GM12873 (cell line): Measurements from ENCODE around the gene ST6GAL1.

ENCODE experiments used
- TF ChIP-seq, protein P1 (sequence below): IDR thresholded peaks from 2 replicates; pipeline ENCODE4 v1.5.1; 2012; ENCODE audit warnings: low read depth, mild to moderate bottlenecking, moderate library complexity, low read length, control low read depth; ENCODE audit not compliant: insufficient read depth; ENCODE audit errors: missing control alignments

ST6GAL1 gene

DNA sequence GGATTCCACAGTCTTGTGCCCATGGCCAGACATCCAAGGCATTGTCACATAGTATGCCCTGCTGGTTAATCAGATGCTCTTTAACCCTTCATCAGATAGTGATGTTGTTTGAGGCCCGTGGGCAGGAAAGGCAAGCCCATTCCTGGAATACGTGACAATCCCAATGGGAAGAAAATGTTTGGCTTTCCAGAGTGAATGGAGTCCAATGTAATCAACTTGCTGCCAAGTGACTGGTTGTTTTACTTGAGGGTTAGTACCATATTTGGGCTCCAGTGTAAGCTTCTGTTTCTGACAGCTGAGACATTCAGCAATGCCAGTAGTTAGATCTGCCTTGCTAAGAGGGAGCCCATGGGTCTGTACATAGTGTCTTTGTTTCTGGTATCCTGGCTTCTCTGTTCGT lies 177.7 kb downstream of the ST6GAL1 start:
- TF ChIP-seq, protein P1, sequence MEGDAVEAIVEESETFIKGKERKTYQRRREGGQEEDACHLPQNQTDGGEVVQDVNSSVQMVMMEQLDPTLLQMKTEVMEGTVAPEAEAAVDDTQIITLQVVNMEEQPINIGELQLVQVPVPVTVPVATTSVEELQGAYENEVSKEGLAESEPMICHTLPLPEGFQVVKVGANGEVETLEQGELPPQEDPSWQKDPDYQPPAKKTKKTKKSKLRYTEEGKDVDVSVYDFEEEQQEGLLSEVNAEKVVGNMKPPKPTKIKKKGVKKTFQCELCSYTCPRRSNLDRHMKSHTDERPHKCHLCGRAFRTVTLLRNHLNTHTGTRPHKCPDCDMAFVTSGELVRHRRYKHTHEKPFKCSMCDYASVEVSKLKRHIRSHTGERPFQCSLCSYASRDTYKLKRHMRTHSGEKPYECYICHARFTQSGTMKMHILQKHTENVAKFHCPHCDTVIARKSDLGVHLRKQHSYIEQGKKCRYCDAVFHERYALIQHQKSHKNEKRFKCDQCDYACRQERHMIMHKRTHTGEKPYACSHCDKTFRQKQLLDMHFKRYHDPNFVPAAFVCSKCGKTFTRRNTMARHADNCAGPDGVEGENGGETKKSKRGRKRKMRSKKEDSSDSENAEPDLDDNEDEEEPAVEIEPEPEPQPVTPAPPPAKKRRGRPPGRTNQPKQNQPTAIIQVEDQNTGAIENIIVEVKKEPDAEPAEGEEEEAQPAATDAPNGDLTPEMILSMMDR: no peak

DNA sequence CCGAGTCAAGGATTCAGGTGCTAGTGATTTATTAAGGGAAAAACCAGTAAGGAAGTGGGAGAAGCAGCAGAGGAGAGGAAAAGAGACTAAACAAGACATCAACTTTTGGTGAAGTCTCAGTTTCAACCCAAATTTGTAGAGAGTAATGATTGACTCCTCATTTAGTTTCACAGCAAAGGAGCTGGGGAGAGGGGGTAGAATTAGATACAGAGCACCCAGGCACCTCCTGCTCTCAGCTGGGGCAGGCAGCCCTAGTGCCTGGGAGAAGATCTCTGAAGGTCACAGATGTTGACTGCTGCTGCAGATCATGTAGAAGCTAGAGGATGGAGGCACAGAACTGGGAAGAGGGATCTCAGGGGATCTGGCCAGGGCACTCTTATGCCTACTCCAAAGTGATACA lies 179.8 kb downstream of the ST6GAL1 start:
- TF ChIP-seq, protein P1: no peak

DNA sequence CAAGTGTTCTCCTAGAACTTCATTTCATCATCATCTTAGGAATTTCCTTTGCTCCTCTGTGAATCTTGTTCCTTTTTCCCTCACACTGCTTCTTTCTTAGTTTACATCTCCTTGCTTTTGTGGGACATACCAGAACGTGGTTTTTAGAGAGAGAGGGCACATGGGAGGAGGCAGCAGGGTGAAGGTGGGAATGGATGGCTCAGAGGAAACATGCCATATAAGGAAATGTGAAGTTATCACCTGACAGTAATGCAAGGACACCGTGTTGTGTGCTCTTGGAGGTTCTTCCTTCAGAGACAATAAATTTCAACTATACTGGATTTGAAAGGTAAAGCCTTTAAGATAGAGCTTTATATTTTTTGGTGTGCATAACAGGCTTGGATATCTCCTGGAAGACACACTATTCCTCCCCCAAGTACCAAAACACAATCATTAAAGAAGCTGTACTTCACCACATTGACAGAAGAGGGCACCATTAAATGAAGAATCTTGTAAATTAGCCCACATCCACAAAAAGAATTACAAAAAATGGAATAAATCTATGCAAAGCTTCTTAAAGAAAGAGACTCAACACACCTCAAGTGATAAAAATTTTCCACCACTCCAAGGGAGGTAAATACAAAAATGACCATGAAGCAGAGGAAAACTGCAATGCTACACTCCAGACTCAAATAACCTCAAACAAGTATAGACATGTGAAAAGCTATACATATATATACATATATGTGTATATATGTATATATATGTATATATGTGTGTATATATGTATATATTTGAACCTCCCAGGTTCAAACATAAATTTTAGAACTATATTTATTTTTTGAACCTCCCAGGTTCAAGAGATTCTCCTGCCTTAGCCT lies 182.8 kb downstream of the ST6GAL1 start:
- TF ChIP-seq, protein P1: peak; percentile 55

DNA sequence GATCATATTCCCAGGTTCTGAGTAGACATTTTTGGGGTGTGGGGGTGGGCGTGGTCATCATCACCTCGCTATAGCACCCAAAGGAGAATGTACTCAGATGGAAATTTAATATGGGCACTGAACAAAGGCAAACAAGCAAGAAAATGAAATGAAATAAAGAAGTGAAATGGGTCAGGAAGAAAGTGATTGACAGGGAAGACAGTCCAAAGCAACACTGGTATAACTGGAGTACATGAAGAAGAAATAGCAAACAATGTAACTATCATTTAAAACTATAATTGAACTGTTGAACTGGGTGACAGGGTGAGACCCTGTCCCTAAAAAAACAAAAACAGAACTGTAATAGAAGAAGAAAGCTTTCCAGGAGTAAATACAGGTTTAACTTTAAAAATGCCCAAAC lies 184.2 kb downstream of the ST6GAL1 start:
- TF ChIP-seq, protein P1: no peak

DNA sequence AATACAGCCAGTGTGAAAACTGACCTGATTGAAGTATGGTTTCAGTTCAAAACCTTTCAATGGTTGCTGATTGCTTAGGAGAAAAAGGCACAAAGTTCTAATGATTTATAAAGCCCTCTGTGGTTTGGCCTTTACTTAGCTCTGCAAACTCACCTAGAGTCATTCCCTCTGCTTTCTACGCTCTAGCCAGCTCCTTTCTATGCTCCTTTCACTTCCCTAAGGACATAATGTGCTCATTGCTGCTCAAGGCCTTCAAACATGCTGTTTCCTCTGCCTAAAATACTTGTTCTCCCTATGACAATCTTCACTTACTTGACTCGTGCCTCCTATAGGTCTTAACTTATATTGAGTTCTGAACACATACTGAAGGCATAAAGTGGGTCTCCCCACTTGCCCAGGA lies 190.0 kb downstream of the ST6GAL1 start:
- TF ChIP-seq, protein P1: no peak

DNA sequence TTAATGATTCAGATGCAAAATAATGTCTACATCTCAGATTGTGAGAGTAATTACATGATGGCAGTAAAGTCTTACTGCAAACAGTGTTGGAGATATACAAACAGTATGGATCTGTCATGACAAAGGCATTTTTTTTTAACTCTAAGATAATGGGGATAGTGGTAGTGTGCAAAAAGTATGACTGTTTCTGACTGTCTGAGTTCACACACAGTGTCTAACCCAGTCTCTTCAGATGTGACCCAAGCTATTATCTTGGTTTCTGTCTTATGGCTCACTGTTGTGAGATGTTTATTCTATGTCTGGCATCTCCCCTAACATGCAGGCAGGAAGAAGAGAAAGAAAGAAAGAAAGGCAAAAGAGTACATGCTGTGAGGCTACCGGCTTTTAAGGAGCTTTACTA lies 191.9 kb downstream of the ST6GAL1 start:
- TF ChIP-seq, protein P1: no peak

DNA sequence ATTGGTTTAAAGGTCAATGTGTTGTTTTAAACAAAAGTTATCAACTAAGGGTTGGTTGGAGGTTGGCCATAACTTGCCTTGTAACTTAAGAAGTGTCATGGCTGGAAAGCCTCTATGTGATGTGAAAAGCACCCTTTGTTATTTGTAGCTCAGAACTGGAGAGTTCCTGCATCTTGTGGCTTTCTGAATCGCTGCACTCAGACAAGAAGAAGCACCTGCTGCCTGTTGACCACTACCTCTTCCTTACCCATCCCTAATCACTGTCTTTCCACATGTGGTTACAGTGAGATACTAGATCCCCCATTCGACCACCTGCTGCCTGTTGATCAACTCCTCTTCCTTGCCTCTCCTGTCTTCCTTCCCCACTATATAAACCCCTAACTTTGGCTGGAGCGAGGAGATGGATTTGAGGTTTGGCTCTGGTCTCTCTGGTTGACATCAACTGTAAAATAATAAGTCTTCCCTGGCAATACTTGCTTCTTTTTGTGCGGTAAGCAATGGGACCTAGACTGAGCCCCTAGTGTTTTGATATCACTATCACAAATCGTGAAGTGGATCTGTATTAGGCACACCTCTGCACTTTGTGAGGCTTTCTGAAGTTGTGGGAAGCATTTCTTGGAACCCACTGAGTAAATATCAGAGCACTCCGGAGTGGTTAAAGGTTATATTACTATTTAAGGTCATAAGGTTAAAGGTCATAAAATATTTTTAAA lies 195.1 kb downstream of the ST6GAL1 start:
- TF ChIP-seq, protein P1: no peak
